Panc1 (cell line): Measurements from ENCODE around the gene SH3PXD2A. TPM values are rescaled to one million over a fixed set of nuclear protein-coding genes. Genes with fewer than 3 reads are reported as not detected.

Experiments
- ATAC-seq: fragments of 200-7000 bp; cut with Tn5 transposase; 2 replicates; pipeline ENCODE4 v1.9.1; 2020; ENCODE audit warnings: mild to moderate bottlenecking, moderate library complexity
- BruUV-seq: library from RNA; stranded (reverse); fragments of 400-500 nt; replicated peaks from 2 replicates; lab custom pipeline; 2021; lab: Mats Ljungman, UMichigan
- CTCF ChIA-PET: fragments of 300-600 bp; sonication (Branson Sonifier 250); formaldehyde crosslinking; loops from one replicate; lab custom pipeline; 2022; ENCODE audit warnings: antibody characterized with exemption; lab: Charles Lee
- POLR2A ChIA-PET: fragments of 300-600 bp; sonication (Branson Sonifier 250); formaldehyde crosslinking; loops from one replicate; lab custom pipeline; 2022; ENCODE audit warnings: antibody characterized with exemption; lab: Charles Lee
- DNase-seq: peaks from one replicate; pipeline ENCODE4 v3.0.0-alpha.2; 2010; ENCODE audit warnings: low read depth, low spot score
- H3K27ac ChIP-seq: 2 replicates; pipeline ENCODE4 v1.5.1; 2011; ENCODE audit warnings: mild to moderate bottlenecking, low read length, inconsistent platforms
- H3K27me3 ChIP-seq: fragments of 200-500 bp; sonication (Bioruptor generic); 2 replicates; pipeline ENCODE4 v1.6.0; 2014; ENCODE audit warnings: low read length, inconsistent platforms; ENCODE audit not compliant: control insufficient read depth, insufficient read depth
- H3K36me3 ChIP-seq: fragments of 200-500 bp; sonication (Bioruptor generic); 2 replicates; pipeline ENCODE4 v1.5.1; 2014; ENCODE audit warnings: inconsistent platforms, mild to moderate bottlenecking, low read length, moderate library complexity; ENCODE audit not compliant: control insufficient read depth, insufficient read depth
- H3K4me1 ChIP-seq: 2 replicates; pipeline ENCODE4 v1.5.1; 2011; ENCODE audit warnings: inconsistent platforms, mild to moderate bottlenecking, low read length, moderate library complexity; ENCODE audit not compliant: control insufficient read depth, insufficient read depth
- H3K4me3 ChIP-seq, 2 experiments: 2 replicates each; pipeline ENCODE4 v1.5.1; 2011 to 2012; ENCODE audit warnings: low read depth in 2 of 2, low read length in 2 of 2, mild to moderate bottlenecking in 2 of 2, inconsistent platforms in 1 of 2, moderate library complexity in 1 of 2
- H3K9me3 ChIP-seq: fragments of 200-500 bp; sonication (Bioruptor generic); 2 replicates; pipeline ENCODE4 v1.5.1; 2014; ENCODE audit warnings: low read depth, mild to moderate bottlenecking, inconsistent platforms, low read length, moderate library complexity; ENCODE audit not compliant: control insufficient read depth, insufficient read depth
- CTCF ChIP-seq: fragments of 450-650 bp; IDR thresholded peaks from 2 replicates; pipeline ENCODE4 v1.5.1; 2017; ENCODE audit warnings: mild to moderate bottlenecking
- POLR2AphosphoS5 ChIP-seq: IDR thresholded peaks from 2 replicates; pipeline ENCODE4 v1.6.1; 2012; ENCODE audit warnings: mild to moderate bottlenecking, low read depth, low read length, moderate library complexity
- REST ChIP-seq, 2 experiments: IDR thresholded peaks; 2 replicates each; pipeline ENCODE4 v1.6.1; 2011 to 2012; ENCODE audit warnings: low read depth in 2 of 2, control low read depth in 1 of 2, low read length in 1 of 2, mild to moderate bottlenecking in 1 of 2, moderate library complexity in 1 of 2; ENCODE audit not compliant: insufficient read depth in 1 of 2
- SIN3A ChIP-seq: IDR thresholded peaks from 2 replicates; pipeline ENCODE4 v1.6.1; 2012; ENCODE audit warnings: low read depth, mild to moderate bottlenecking, low read length, moderate library complexity, borderline replicate concordance; ENCODE audit not compliant: insufficient read depth
- TCF7L2 ChIP-seq: IDR thresholded peaks from 2 replicates; pipeline ENCODE4 v1.6.1; 2011; ENCODE audit warnings: mild to moderate bottlenecking, low read depth, low read length, inconsistent platforms
- in situ Hi-C: cut with HindIII; loops from 2 replicates; pipeline ENCODE4 v1.10.0; 2016; ENCODE audit warnings: low sequenced_read_pairs, low pct_unique_long_range_greater_than_20kb
- intact Hi-C: fragments of 100-400 bp; cut with micrococcal nuclease; formaldehyde crosslinking; loops from one replicate; pipeline ENCODE4 v1.10.0; 2022; ENCODE audit not compliant: unreplicated experiment
- total RNA-seq: library from RNA; stranded (reverse); gene quantifications from one replicate; pipeline ENCODE4 v1.2.1, GENCODE V29; 2021; ENCODE audit not compliant: unreplicated experiment

SH3PXD2A gene
- total RNA-seq, 1 experiment from 2014 or later: 5.7 TPM

GRCh38 chr10:103874730-103875129, 19.4 kb upstream of the SH3PXD2A start:
- in situ Hi-C loops (no loop called here), intact Hi-C loops (no loop called here)
- DNase-seq (no peak), ATAC-seq (no peak)
- no peaks in the 10 kb centered on the region for H3K9me3 ChIP-seq
- no peaks in the 10 kb centered on the region for H3K36me3 ChIP-seq
- no TSS peak for BruUV-seq
- no peak overlapping the region for H3K4me3 ChIP-seq
- no peaks in the 10 kb centered on the region for H3K27me3 ChIP-seq
- POLR2A ChIA-PET: no interaction called here
- CTCF ChIA-PET: no interaction called here
- no peaks in the 10 kb centered on the region for H3K4me1 ChIP-seq
- no peak for TF ChIP-seq REST (IDR thresholded peaks at IDR 0.05; ENCODE audit: insufficient read depth in 1 of 2, low read depth in 2 of 2, low read length in 1 of 2)
- no peak for TF ChIP-seq POLR2AphosphoS5
- no peak for TF ChIP-seq CTCF
- no peak for TF ChIP-seq SIN3A
- no peak for TF ChIP-seq TCF7L2
- no peak overlapping the region for H3K27ac ChIP-seq

GRCh38 chr10:103872137-103872931, 17.0 kb upstream of the SH3PXD2A start:
- Histone ChIP-seq H3K4me3 (no peak overlapping the region), H3K9me3 (no peaks in the 10 kb centered on the region), H3K27ac (no peak overlapping the region; the same call in 1 of the 2 replicates), H3K27me3 (no peaks in the 10 kb centered on the region), H3K36me3 (no peaks in the 10 kb centered on the region), H3K4me1 (no peaks in the 10 kb centered on the region)
- intact Hi-C loops (no loop called here), in situ Hi-C loops (no loop called here)
- POLR2A ChIA-PET: no interaction called here
- DNase-seq: no peak
- BruUV-seq: no TSS peak
- CTCF ChIA-PET: interaction anchor here (0.6 kb wide), 1 partner anchor 82 kb away, joined by 4 read pairs; no protein-coding TSS in a partner anchor
- ATAC-seq: no peak
- TF ChIP-seq REST (IDR thresholded peaks at IDR 0.05; ENCODE audit: insufficient read depth in 1 of 2, low read depth in 2 of 2, low read length in 1 of 2) (no peak), SIN3A (no peak), TCF7L2 (no peak)
